HG03095 (cell line): ENCODE data around the gene CRIP2.

Experiments used
- ATAC-seq: cut with Tn5 transposase; IDR thresholded peaks from one replicate; pipeline ENCODE4 v1.9.1; 2021; ENCODE audit warnings: moderate library complexity; ENCODE audit not compliant: unreplicated experiment

CRIP2 gene, protein sequence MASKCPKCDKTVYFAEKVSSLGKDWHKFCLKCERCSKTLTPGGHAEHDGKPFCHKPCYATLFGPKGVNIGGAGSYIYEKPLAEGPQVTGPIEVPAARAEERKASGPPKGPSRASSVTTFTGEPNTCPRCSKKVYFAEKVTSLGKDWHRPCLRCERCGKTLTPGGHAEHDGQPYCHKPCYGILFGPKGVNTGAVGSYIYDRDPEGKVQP

DNA sequence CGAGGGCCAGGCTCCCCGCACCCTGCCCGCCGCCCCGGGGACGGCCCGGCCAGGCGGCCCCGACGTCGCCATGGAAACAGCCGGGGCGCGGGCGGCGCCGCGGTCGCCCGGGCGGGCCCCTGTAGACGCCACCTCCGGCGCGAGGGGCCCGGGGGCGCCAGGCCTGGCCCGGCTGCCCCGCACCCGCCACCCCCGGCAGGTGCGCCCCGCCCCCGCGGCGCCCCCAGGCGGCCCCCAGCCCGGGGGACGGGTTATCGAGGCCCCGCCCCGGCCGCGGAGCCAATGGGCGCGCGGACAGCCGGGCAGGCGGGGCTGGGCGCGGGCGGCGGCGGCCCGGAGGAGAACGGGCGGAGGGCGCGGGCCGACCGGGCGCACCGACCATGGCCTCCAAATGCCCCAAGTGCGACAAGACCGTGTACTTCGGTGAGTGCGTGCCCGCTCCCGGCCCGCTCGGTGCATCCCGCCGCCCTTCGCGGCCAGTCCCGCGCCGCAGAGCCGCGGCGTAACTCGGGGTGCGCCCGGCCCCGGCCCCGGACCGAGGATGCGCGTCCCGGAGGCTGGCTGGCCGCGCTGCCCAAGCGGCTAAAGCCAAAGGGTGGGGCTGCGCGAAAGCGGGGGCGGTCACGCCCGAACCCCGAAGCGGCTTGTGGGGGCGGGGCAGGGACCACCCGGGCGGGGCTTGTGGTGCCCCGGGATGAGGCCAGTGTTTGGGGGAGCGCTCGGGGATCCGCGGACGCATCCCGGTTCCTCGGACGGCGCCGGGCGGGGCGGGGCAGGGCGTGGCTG lies at the start of gene CRIP2:
CRIP2 (plus strand) TSS at position 339 of the 786 bp plus-strand sequence; CDS start at position 381, 42 bp downstream.
- ATAC-seq: no peak

GRCh38 chr14:105424861-105425260 lies 49.8 kb upstream of the CRIP2 start:
- ATAC-seq: no peak

DNA sequence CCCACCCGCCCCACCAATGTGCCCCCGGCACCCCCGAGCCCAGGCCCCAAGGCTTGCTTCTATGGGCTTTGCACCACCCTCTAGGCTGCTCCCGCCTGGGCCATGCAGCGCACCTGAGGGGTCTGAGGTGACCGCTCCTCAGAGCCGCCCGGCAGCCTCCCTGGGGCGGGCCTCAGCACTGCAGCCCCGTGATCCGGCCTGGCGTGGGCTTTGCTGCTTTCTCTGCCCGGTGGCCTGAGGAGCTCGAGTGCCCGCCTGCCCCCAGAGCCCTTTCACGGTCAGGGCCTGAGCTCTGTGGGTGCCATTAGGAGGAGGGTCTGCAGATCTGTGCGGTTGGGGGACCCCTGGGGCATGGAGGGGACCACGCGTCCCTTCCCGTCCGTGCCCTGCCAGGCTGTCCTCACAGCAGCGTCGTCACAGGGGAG lies 48.8 kb upstream of the CRIP2 start:
- no peak for ATAC-seq

- ATAC-seq: no peak
Measured at GRCh38 chr14:105426416-105427130, 48.0 kb upstream of the CRIP2 start.

DNA sequence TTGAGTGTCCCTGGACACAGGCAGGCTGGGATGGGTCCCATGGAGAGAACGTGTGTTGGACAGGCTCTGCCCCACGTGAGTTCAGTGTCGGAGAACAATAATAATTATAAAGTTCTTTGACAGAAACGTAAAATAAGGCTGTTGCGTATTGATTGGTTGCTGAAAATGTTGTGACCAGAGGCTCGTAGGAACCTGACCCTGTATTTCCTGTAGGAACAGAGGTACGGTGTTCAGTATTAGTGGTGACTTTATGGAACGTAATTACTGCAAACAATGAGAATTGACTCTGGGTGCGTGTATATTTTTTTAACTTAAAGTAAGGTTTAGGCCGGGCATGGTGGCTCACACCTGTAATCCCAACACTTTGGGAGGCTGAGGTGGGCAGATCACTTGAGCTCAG lies 47.2 kb upstream of the CRIP2 start:
- ATAC-seq: no peak

DNA sequence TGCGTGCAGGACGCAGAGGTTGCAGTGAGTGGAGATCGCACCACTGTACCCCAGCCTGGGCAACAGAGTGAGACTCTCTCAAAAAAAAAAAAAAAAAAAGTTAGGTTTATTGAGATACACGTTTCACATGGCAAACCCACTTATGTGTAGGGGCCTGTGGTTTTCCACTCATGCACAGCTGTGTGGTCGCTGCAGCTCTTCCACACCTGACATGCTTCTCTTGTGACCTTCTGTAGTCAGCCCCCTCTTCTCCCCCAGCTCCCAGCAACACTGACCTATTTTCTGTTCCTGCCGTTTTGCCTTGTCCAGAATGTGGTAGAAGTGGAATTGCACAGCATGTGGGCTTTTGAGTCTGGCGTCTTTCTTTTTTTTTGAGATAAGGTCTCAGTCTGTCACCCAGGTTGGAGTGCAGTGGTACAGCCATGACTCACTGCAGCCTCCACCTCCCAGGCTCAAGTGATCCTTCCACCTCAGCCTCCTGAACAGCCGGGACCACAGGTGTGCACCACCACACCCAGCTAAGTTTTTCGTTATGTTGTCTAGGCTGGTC lies 46.6 kb upstream of the CRIP2 start:
- no peak for ATAC-seq

DNA sequence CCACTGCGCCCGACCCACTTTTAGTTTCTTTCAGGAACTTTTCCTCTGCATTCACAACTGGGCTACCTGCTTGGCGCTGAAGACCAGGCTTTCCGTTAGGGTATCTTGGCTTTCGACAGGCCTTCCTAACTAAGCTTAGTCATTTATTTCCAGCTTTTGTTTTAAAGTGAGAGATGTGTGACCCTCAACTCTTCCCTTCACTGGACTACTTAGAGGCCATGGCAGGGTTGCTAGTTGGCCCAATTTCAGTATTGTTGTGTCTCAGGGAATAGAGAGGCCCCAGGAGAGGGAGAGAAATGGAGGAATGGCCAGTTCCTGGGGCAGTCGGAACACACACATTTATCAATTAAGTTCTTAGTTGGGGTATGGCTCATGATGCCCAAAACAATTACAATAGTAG lies 44.6 kb upstream of the CRIP2 start:
- no peak for ATAC-seq

DNA sequence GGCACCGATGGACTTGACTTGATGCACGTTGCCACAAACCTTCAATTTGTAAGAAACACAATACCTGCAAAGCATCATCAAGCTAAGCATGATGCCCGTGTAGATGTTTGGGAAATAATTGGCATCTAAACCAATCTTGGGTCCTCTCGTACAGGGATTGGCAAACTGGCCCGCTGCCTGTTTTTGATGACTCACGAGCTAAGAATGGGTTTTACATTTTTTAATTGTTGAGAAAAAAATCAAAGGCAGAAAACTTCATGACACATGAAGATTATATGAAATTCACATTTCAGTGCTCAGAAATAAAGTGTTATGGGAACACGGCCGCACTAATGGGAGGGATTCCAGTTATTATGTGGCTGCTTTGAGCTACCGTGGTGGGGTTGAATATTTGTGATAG lies 44.1 kb upstream of the CRIP2 start:
- no peak for ATAC-seq

DNA sequence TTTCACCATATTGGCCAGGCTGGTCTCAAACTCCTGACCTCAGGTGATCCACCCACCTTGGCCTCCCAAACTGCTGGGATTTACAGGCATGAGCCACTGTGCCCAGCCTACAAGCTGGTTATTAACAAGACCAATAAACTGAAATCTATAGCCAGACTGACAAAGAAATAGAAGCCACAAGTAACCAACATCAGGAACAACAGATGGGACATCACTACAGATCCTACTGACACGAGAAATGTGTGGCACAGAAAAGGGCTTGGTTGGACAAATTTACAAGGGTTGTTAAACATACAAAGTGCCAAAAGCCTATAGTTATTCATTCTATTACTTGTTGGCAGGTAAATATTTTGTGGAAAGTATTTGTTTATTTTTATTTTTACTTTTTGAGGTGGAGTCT lies 43.4 kb upstream of the CRIP2 start:
- ATAC-seq: no peak

- ATAC-seq: no peak
Measured at GRCh38 chr14:105432657-105433056, 42.0 kb upstream of the CRIP2 start.

DNA sequence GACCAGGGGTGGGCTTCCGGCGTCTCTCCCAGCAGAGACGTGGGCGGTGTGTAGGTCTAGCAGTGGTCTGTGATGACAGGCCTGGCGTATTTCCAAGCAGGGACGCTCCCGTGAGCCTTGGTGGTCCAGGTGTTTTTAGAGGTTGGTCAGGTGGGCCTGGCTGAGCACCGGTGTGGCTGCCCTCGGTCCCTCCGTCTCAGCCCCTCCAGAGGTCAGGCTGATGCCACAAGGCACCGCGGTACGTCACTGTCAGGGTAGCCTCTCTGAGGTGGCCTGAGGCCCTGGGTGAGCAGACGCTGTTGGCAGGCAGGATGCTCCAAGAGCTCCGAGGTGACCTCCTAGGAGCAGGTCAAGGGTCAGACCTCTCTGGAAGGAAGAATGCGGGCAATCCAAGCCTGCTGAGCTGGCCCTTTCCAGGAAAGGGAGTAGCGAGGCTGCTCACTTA lies 41.4 kb upstream of the CRIP2 start:
- no peak for ATAC-seq

DNA sequence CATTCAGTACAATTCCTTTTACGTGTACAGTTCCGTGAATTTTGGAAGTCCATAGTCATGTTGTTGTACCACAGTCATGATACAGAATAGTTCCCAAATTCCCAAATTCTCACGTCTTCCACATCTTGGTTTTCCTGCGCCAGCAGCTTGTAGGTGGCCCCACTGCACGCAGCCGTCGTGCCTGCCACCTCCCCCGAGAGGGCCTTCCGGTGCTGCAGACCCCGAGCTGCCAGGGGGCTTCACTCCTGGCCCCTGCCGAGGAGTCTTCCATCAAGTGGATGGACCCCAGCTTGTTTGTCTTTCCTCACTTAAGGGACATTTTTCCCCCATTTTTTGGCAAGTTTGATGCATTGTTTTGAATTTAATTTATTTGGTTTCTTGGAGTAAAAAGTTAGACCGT lies 38.2 kb upstream of the CRIP2 start:
- ATAC-seq: no peak

GRCh38 chr14:105436891-105437722 lies 37.5 kb upstream of the CRIP2 start:
- ATAC-seq: no peak

DNA sequence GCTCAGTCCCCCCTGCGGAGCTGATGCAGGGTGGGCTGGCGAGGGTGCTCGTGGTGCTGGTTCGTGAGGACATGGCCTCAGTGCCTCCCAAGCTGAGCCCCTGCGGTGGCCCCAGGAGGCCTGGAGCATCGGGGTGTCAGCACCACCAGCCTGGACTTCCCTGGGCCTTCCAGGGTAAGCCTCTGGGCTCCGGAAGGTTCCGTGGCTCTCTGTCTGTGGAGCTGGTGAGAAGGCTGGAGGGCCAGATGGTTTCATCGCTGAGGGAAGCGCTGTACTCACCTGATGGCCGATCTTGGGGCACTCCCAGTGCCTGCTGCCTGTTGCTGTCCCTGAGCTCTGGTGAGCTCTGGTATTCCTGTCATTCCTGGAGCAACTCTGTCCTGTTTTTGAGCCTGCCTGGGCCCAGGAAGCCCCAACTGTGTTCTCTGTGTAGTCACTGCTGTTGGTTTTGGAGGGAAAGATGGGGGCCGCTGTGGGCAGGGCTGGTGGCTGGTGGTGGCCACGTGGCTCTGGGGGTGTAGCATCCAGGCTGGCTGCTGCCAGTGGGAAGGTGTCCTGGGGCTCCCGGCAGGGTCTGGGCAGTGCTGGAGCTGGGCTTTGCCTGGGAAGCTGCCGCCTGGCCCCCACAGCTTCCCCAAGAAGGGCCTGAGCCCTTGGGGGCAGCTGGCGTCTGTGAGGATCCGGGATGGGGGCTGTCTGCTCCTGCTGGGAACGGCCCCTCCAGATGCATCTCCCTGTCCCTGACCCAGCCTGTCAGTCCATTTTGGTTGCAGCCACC lies 36.7 kb upstream of the CRIP2 start:
- ATAC-seq: no peak

- ATAC-seq: no peak
Measured at GRCh38 chr14:105439179-105439578, 35.4 kb upstream of the CRIP2 start.

DNA sequence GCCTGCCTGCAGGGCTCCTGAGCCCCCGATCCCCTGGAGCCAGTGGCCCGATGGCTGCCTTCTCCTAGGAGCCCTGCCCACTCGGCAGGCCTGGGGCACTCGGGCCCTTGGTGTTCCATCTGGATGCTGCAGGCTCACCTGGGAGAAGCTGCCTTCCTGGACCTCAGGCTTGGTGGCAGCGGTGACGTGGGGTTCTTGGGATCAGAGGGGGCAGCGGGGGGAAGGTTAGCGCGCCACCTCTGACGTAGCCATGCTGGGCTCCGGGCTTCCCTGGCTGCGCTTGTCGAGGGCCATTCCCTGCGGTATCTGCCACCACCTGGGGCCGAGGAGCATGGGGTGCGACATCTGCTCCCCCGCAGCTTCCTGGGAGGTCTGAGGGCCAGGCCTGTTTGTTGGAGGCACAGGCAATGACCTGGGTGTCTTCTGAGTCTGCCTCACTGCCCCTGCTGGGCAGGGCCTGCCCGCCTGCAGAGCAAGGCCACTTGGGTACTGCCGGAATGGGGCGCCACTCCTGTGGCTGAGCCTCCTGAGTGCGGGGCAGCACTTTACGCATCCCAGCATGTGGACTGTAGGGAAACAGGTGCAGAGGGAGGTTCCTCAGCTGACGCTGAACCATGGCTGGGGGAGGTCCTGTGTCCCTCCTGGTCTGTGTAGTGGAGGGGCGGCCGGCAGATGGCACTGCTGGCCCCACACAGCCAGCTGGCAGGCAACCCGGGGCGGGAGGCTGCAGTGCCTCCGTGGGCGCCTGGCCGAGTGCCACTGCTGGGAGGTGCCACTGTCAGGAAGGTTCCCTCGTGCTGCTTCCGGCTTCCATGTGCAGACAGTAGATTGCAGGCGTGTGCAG lies 34.7 kb upstream of the CRIP2 start:
- no peak for ATAC-seq

DNA sequence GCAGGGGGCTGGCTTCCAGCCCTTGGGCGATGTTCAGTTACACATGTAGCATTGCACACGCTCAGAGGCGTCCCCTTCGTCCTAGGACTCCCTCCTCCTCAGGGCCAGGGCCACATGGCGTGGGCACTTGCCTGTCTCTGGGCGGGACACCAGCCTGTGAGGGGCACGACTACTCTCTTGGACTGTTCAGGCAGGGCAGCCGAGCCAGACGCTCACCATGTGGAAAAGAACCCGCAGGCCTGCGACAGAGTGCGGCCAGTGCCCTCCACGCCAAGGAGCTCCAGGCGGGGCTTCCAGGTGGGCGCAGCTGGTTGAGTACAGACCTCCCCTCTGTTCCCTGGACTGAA lies 34.1 kb upstream of the CRIP2 start:
- no peak for ATAC-seq

DNA sequence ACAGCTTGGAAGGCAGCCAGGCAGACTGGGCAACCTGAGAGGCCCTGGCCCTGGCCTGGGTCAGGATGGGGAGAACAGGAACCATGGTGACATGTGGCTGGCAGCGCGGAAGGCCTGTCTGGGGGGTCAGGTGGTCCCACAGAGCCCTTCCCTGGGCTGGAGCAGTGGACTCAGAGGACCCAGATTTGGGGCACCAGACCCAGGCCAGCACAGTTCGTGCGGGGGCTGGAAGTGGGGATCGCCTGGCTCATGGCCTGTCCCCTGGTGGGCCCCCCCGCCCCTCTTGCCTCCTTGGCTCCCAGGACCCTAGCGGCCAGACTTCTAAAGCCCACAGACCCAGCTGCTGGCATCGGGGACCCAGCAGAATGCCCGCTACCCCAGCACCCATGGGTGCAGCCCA lies 33.6 kb upstream of the CRIP2 start:
- no peak for ATAC-seq

DNA sequence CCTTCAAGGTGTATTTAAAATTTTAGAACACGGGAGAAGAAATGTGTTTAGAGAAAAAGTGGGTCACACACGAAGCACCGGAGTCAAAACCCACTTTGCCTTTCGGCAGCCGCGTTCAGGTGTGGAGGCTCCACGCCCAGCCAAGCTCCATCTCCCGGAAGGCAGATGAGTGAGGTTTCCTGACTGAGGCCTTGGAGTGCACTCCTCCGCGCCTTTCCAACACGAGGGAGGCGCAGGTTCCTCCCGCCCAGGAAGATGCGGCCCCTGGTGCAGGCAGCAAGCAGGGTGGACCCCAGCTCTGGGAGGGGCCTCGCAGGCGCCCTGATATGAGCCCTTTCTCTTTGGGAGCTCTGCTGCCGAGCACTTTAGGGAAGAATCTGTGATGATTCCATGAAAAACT lies 32.5 kb upstream of the CRIP2 start:
- no peak for ATAC-seq
